Lower leg skin (tissue), 3 donors: Measurements from ENCODE around the gene BAD.

Experiments
- POLR2A ChIP-seq, 2 donors: fragments of 450-650 bp; IDR thresholded peaks; one replicate each; pipeline ENCODE4 v1.6.1; 2016 to 2017; ENCODE audit warnings: antibody characterized with exemption in 2 of 2, mild to moderate bottlenecking in 1 of 2, moderate library complexity in 1 of 2
- TF ChIP-seq, protein P1 (sequence below), 3 donors: fragments of 450-650 bp; IDR thresholded peaks; one replicate each; pipeline ENCODE4 v1.5.1; 2016; ENCODE audit warnings: antibody characterized with exemption in 3 of 3, mild to moderate bottlenecking in 3 of 3, moderate library complexity in 2 of 3

GRCh38 chr11:64259533-64260067, 24.9 kb downstream of the BAD start:
- no peak for TF ChIP-seq POLR2A (IDR thresholded peaks at IDR 0.05)
- TF ChIP-seq, protein P1, sequence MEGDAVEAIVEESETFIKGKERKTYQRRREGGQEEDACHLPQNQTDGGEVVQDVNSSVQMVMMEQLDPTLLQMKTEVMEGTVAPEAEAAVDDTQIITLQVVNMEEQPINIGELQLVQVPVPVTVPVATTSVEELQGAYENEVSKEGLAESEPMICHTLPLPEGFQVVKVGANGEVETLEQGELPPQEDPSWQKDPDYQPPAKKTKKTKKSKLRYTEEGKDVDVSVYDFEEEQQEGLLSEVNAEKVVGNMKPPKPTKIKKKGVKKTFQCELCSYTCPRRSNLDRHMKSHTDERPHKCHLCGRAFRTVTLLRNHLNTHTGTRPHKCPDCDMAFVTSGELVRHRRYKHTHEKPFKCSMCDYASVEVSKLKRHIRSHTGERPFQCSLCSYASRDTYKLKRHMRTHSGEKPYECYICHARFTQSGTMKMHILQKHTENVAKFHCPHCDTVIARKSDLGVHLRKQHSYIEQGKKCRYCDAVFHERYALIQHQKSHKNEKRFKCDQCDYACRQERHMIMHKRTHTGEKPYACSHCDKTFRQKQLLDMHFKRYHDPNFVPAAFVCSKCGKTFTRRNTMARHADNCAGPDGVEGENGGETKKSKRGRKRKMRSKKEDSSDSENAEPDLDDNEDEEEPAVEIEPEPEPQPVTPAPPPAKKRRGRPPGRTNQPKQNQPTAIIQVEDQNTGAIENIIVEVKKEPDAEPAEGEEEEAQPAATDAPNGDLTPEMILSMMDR (IDR thresholded peaks at IDR 0.05) = no peak
